ENCODE results near the gene LY86.

The LY86 gene

DNA sequence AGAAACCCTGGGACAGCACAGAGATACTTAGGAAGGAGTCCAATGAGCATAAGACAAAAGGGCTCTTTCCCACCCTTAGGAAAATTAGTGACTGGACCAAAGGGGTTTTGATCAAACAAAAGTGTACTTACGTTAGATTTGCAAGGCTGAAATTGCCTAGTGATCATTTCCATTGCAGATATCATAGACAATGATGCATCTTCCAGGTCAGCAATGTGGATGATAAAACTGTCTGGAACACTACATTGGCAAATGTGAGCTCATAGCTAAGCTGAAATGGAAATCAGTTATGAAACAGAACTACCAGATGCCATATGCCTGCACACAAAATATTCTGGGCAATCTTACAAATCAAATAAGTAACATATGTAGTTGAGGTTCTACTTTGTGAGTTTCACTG lies 34.0 kb downstream of the LY86 start:
- no peak for DNase-seq (ENCODE audit: low read depth, low spot score)

DNA sequence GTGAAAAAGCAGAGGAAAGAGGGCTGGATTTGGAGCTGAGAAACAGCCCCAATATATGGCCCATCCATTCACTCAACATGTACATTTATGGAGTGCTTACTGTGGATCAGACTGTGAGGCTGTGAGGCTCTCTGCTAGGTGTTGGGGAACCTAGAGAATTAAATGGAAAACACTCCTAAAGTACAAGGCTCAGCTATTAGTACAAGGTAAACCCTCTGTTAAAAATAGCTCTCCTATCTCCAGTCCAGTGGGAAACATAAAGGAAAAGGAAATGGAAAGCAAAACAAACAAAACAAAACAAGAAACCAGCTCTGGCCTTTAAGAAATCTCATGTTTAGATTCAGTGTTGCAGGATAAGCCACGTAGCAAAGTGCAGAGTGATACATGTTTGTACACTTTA lies 35.0 kb downstream of the LY86 start:
- DNase-seq (ENCODE audit: low read depth, low spot score) = no peak

DNA sequence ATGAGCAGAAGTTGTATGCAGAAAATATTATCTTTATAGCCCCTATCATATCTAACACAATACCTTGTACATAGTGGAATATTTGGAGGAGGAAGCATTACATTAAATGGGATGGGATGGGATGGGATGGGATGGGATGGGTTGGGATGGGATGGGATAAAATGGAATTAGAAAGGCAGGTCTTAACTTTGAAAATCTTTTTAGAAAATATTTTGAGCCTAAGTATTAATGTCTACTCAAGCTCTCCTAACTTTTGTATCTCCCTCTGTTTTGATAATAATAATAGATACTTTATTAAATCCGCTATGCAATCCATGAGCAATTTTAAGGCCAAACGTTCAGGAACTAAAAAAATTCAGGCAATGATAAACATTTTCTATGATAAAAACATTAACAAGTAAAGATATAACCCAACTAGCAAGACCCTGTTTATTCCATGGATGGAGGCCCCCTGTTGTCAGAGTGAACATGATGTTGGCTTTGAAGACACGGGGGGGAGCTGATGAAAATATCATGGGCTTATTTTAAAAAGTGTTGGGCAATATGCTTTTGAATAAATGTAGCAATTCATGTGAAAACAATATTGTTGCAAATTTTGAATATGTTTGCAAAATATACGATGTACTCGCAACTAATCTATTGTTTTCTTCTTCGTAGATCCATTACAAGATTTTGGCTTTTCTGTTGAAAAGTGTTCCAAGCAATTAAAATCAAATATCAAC lies 35.9 kb downstream of the LY86 start:
- DNase-seq (ENCODE audit: low read depth, low spot score) = no peak

DNA sequence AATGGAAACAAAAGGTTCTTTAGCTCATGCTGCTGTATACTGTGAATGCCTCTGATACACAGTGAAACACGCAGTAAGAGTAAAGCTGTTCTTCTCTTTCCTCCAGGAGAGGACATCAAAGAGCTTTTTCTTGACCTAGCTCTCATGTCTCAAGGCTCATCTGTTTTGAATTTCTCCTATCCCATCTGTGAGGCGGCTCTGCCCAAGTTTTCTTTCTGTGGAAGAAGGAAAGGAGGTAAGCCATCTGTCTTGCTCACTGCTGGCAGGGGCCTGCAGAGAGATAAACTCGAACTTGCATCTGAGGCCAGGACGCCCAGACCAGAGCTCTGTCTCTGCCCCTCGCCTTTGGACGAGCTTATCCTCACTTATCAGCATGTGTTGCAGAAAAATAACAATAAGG lies 37.7 kb downstream of the LY86 start:
- DNase-seq (ENCODE audit: low read depth, low spot score) = no peak

DNA sequence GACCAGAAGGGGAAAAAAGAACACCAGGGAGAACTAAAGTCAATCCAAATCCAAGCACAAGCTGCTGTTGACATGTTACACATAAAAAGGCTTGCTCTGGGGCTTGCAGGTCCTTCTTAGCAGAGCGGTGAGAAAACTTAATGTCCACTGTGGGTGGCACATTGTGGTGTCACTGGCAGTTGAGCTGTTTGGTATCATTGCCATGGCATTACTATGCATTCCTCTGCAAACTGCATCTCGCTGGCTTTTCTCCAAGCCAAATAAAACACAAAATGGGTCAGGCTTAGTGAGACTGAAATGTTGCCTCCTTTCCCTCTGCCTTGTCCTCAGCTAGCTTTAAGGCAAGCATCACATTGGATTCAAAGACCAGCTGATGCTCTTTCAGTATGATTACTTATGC lies 40.9 kb downstream of the LY86 start:
- no peak for DNase-seq (ENCODE audit: low read depth, low spot score)

DNA sequence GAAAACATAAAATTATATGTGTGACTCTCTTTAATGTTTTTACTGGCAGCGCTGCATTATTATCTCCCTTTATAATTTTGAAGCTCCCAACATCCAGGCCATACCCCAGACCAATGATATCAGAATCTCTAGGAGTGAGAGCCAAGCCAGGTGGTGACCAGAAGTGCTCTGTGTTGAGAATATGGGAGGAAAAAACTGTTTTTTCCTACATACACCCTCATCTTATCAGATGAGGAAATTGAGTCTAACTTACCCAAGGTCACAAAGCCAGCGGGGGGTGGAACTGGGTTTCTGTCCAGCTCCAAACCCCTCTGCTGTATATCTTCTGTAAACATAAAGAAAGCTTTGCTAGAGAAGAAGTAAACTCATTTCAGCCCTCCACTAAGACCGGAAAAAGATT lies 42.5 kb downstream of the LY86 start:
- no peak for DNase-seq (ENCODE audit: low read depth, low spot score)

DNA sequence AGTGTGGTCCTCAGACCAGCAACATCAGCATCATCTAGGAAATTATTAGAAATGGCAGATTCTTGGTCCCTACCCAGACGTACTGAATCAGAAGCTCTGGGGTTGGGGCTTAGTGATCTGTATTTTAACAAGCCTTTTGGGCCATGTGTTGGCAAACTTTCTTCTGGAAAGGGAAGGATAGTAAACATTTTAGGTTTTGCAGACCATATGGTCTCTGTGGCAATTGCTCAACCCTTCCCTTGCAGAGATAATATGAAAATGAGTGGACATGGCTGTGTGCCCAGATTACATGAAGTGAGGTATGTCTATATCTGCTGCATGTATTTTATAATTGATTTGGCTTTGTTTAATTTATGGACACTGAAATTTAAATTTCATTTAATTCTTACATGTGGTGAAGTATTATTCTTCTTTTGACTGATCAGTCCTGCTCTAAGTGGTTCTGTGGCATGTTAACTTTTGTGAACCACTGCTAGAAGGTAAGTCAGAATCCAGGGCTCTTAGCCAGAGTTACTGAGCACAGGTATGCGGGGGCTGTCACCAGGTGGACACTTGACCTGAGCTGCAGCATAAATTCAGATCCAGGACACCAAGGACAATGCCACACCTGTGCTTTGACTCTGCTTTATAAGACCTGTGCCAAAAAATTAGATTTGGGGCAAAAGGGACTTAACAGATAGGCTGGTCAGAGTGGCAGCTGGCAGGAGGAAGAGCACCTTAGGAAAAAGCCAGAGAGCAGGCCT lies 43.2 kb downstream of the LY86 start:
- no peak for DNase-seq (ENCODE audit: low read depth, low spot score)

DNA sequence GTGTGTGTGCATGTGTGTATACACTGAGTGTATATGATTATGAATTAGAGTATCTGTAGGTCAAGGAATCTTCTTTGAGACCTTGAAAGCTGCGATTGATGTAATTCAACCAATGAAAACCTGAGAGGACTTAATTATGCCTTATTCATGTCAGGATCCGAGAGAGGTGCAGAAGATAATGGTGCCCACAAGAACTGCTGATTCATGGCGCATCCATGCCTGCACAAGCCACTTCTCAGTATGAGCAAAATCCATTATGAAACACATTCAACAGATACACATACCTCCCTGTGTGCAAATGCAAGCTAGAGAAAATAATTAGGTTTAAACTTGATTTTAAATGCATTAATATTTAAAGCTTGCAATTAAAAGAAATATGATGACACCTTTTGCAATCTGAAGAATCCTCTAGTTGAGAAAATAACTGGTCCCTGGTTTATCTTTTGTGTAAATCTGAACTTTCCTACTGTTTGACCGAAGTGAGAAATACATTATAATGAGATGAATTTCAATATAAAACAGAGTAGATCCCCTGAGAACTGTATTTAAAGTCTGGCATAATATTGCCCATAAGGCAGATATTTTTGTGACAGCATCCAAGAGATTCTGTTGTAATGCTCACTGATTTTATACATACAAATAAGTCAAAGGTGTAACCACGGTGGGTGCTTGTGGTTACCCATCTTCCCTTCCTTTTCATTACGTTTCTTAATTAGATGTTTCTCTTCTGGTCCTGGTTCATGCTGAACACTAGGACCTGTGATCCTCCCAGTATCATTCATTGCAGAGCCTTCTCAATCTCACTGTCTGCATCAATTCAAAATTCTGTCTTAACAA lies 45.6 kb downstream of the LY86 start:
- no peak for DNase-seq (ENCODE audit: low read depth, low spot score)

DNA sequence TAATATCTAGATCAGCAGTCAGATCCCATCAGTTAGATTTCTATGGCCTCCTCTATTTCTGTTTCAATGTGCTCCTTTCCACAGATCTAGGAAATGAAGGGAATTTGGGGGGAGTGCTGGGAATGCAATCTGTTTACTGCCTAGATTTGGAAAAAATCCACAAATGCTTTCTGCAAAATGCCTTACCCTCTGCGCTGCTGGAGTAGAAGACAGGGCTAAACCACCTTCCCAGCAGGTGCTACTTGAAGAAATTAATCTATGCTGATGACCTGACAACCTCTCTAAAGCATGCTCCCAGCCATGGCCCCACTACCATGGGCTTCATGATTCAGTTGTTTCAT lies 46.2 kb downstream of the LY86 start:
- no peak for DNase-seq (ENCODE audit: low read depth, low spot score)

DNA sequence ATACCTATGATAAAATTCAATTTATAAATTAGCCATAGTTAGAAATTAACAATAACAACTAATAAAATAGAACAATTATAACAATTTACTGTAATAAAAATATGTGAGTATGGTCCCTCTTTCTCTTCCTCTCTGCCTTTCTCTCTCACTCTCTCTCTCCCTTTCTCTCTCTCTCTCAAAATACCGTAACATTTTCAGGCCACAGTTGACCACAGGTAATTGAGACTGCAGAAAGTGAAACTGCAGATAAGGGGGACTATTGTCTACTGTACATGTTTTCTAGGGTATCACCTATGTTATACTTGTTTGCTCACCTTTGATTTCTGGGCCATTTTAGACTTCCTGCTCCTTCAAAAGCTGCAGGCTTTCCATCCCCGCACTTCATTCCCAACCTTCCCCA lies 46.8 kb downstream of the LY86 start:
- no peak for DNase-seq (ENCODE audit: low read depth, low spot score)

DNA sequence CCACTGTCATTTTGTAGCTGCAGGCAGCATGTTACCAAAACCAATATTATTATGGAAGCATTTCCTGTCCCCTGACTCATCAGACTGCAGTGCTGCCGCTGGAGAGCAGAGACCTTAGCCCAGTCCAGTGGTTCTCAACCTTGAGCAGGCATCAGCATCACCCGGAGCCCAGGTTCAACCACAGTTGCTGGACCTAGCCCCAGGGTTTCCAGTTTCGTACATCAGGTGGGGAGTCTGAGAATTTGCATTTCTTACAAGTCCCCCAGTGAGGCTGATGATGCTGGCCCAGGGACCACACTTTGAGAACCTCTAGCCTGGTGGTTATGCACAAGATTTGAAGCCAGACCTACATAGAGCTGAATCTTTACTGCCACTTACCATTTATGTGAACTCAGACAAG lies 47.3 kb downstream of the LY86 start:
- no peak for DNase-seq (ENCODE audit: low read depth, low spot score)

DNA sequence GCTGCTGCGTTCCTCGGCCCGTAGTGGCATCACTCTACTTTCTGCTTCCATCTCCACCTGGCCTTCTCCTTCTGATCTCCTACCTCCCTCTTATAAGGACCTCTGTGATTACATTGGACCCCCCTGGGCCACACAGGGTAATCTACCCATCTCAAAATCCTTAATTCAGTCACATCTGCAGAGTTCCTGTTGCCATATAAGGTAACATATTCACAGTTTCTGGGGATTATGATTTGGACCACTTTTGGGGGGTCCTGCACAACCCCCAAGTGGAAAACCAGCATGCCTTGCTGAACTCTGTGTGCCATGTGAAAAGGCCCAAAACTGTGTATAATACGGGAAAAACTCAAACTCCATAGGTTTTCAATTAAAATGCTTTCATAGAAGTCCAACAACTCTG lies 51.1 kb downstream of the LY86 start:
- DNase-seq (ENCODE audit: low read depth, low spot score) = no peak

DNA sequence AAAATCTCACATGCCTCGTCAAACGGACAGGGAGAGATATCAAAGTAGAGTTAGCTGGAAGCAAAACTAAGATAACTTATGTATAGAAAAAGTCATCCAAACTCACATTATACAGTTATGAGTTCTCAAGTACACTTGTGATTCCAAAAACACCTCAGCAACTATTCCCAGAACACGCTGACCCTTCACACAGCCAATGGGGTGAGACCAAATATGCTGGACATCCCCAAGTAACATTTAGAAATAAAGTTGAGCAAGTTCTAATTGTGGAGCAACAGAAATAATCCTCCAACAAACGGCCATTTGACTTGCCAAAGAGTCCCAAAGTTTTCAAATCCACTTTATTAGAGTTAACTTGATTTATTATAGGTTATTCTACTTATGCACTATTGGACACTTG lies 52.4 kb downstream of the LY86 start:
- DNase-seq (ENCODE audit: low read depth, low spot score) = no peak

DNA sequence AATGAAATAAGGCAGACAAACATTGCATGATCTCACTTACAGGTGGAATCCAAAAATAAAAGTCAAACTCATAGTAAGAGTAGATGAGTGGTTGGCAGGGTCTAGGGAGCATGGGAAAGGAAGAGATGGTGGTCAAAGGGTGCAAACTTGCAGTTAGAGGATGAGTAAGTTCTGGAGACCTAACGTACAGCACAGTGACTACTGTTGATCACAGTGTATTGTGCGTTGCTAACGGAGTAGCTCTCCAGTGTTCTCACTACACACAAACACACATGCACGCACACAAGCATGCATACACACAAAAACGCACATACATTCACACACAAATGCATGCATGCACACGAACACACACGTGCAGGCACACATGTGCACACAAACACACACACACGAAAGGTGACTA lies 54.9 kb downstream of the LY86 start:
- no peak for DNase-seq (ENCODE audit: low read depth, low spot score)

DNA sequence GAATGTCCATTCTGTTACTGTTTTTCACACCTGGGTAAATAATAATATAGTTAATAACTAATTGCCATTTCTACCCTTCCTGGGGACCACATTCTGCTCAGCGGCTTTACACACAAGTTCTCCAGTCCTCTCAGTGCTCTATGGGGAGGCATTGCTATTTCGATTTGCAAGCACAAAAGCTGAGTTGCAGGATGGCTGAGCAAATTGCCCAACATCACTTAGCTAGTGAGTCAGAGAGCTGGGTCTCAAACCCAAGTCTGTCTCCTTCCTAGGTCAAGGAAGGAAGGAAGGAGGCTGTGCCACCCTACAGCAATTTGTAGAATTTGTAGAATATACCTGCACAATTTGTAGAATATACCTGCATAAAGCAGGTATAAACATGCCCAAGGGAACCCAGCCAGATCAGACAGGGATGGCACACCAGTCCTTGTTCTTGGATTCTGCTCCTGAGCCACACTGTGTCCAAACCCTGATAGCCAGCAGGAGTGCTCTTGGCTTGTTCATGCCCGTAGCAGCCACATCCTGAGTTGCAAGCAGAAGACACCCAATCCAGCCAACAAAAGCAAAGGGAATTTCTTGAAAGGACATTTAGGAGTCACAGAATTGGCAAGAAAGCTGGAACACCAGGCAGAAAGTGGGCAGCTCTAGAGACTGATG lies 56.9 kb downstream of the LY86 start:
- no peak for DNase-seq (ENCODE audit: low read depth, low spot score)

DNA sequence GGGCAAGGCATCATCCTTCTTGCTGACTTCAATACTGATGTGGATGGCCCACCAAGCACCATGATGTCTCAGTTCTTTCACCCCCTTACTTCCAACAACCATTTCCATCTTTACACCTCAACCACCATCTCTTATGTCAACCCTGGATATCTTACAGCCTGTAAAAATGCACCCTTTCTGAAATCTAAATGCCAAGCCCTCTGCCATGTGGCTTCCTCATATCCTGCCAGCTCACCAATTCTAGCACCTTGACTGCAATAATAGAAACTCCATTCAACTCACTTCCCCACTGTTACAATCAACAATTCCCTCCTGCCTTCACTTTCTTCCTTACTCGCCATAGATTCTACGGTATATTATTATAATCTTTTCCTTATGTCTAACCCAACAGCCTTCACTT lies 57.9 kb downstream of the LY86 start:
- no peak for DNase-seq (ENCODE audit: low read depth, low spot score)

DNA sequence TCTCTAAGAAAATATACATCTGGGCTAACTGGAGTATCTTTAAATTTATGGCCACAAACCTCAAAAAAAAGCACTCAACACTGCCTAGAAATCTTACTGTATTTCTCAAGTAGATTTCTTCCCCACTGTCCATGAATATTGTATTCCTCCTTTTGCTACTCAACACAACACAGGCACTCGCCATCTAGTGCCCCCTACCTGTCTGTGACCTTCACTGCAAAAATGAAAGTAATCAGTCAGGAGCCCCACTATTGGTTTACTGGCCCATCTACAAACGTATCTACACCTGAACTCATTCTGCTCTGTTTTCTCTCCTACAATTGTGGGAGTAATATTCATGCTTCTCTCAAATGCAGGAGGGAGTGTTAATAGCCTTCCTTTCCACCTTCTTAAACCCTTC lies 58.3 kb downstream of the LY86 start:
- DNase-seq (ENCODE audit: low read depth, low spot score) = no peak

DNA sequence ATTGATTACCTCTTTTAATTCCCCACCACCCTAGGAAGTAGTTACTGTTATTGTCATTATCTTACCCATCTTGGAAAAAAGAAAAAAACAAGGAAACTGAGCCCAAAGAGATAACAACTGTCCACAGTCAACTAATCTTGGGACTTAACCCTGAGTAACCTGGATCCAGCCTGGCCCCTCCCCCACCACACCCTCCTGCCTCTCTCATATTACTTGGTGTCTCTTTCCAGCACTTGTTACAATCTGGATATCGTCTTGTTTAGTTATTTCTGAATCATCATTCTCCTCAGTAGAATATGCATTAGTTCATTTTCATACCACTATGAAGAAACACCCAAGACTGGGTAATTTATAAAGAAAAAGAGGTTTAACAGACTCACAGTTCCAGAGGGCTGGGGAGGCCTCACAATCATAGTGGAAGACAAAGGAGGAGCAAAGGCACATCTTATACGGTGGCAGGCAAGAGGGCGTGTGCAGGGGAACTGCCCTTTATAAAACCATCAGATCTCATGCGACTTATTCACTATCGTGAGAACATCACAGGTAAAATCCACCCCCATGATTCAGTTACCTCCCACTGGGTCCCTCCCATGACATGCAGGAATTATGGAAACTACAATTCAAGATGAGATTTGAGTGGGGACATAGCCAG lies 60.3 kb downstream of the LY86 start:
- DNase-seq (ENCODE audit: low read depth, low spot score) = no peak

DNA sequence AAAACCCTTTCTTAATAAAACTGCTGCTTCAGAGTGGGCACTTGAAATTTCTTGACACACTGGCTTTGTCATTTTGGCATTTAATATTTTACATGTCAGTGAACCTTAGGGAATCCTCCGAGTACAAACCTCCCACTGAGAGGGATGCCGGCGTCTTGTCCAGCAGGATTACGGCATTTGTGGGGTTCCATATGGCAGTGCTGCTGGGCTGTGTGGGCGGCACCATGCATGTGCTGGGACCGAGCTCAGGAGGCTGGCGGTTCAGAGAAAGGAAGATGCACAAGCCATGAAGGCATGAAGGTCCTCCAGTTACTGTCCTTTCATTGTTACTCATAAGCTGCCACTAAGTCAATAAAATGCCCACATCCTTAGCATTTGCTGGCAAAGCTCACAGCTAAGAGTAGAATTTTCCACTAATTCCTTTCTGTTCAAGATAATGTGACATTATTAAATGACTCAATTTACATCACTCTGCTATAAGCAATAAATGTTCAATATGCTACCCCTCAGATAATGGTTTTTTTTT lies 61.4 kb downstream of the LY86 start:
- DNase-seq (ENCODE audit: low read depth, low spot score) = no peak

DNA sequence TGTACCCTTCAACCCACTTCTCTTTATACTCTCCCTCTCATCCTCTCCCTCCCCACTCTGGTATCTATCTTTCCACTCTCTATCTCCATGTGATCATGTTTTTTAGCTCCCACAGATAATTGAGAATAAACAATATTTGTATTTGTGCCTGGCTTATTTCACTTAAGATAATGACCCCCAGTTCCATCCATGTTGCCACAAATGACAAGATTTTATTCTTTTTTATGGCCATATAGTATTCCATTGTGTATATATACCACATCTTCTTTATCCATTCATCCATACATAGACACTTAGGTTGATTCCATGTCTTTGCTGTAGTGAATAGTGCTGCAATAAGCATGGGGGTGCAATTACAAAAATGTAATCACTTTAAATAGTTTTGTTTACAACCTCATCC lies 62.3 kb downstream of the LY86 start:
- no peak for DNase-seq (ENCODE audit: low read depth, low spot score)

DNA sequence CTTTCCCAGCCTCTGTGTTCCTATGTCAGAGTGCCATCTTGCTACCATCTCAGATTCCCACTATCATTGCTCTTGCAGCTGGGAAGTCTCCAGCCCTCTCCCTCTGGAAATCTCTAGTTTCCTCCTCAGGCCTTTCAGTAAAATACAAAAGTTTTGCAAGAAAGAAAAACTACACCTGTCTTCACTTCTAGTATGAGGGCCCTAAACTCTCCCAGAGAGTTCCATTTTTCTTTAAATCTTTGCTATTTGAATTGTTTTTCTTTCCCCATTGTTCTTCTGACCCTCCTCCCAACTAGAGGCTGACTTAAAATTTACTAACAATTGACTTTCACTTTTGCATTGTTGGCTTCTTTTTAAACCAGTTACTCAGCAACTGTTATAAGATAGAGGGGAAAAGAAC lies 62.8 kb downstream of the LY86 start:
- DNase-seq (ENCODE audit: low read depth, low spot score) = no peak

DNA sequence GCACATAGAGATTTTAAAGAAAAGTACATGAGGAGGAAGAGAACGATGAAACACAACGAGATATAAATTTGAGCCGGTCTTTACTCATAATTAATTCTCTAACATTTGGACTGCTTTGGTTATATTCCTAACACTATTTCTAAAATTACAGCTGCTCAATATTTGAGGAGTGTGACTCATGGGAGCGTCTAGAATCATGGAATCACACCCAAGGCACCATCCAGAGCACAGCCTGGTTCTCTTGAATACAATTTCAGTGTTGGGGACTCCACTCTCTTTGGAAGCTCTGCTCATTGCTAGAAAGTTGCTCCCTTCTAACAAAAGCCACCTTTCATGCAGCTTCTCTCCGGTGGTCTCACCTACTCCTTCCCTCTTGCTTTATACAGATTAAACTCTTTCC lies 64.4 kb downstream of the LY86 start:
- DNase-seq (ENCODE audit: low read depth, low spot score) = no peak

Measured in activated naive CD8-positive, alpha-beta T cell treated with anti-CD3 and anti-CD28 coated beads, Interleukin-2, amount 50 U/mL, for 16 hours (primary cell).